Sigmoid colon (tissue), 7 donors: ENCODE measurements around the gene CCNE1. TPM values are rescaled to one million over a fixed set of nuclear protein-coding genes. Genes with fewer than 3 reads are reported as not detected.

Experiments
- DNase-seq: peaks from one replicate; pipeline ENCODE4 v3.0.0-alpha.2; 2019
- H3K27ac ChIP-seq, 4 donors: fragments of 200-600 bp; sonication (generic); one replicate each; pipeline ENCODE4 v1.5.1; 2016 to 2019; ENCODE audit warnings: mild to moderate bottlenecking in 1 of 4
- H3K27me3 ChIP-seq, 3 donors: fragments of 200-600 bp; sonication (generic); one replicate each; pipeline ENCODE4 v1.5.1; 2019; ENCODE audit warnings: mild to moderate bottlenecking in 1 of 3
- H3K36me3 ChIP-seq, 4 donors: fragments of 200-600 bp; sonication (generic); one replicate each; pipeline ENCODE4 v1.5.1; 2016 to 2019
- H3K4me1 ChIP-seq, 4 donors: fragments of 200-600 bp; sonication (generic); one replicate each; pipeline ENCODE4 v1.5.1; 2017 to 2019
- H3K4me3 ChIP-seq, 4 donors: fragments of 200-600 bp; sonication (generic); one replicate each; pipeline ENCODE4 v1.5.1; 2017 to 2019; ENCODE audit warnings: mild to moderate bottlenecking in 2 of 4, moderate library complexity in 1 of 4
- H3K9me3 ChIP-seq, 4 donors: fragments of 200-600 bp in 3 of 4; sonication (generic) in 3 of 4; one replicate each; pipeline versions ENCODE4 v1.5.1 to v1.6.1; 2013 to 2019
- EP300 ChIP-seq, 4 donors: sonication (generic); formaldehyde crosslinking; IDR thresholded peaks; one replicate each; pipeline ENCODE4 v1.6.1; 2017; ENCODE audit warnings: antibody characterized with exemption in 4 of 4
- POLR2A ChIP-seq, 2 donors: fragments of 450-650 bp; IDR thresholded peaks; one replicate each; pipeline ENCODE4 v1.6.1; 2016; ENCODE audit warnings: antibody characterized with exemption in 2 of 2, mild to moderate bottlenecking in 2 of 2, moderate library complexity in 2 of 2
- POLR2AphosphoS5 ChIP-seq, 4 donors: sonication (generic); formaldehyde crosslinking; IDR thresholded peaks; one replicate each; pipeline ENCODE4 v1.6.1; 2017; ENCODE audit warnings: antibody characterized with exemption in 4 of 4
- WGBS, 2 donors: extraction: QIAGEN DNeasy Blood & Tissue Kit; methylation state at CpG; one replicate each; pipeline ENCODE4 v1.1.7; 2013; 5-methylcytosine and 5-hydroxymethylcytosine counted together
- intact Hi-C: fragments of 100-400 bp; cut with DNase I; formaldehyde crosslinking; loops from one replicate; pipeline ENCODE4 v1.15.1; 2023
- polyA plus RNA-seq, 3 donors: library from polyadenylated mRNA; stranded (reverse); fragments of 200-250 nt; gene quantifications; one replicate each; pipeline ENCODE4 v1.2.3, GENCODE V29; 2013
- total RNA-seq, 4 donors: library from RNA; depleted of rRNA; stranded (reverse); fragments of >200 nt; gene quantifications; one replicate each; pipeline ENCODE4 v1.1.0, GENCODE V29; 2016
- TF ChIP-seq, protein P1 (sequence below), 4 experiments: fragments of 450-650 bp in 3 of 4; fragments of 200-600 bp in 1 of 4; IDR thresholded peaks; one replicate each; pipeline ENCODE4 v1.5.1; 2016 to 2019; ENCODE audit warnings: antibody characterized with exemption in 4 of 4, mild to moderate bottlenecking in 3 of 4, moderate library complexity in 2 of 4
- donor health status: healthy with polysubstance abuse.
- donor health status: Bipolar disorder and iron deficiency.
- donor health status: healthy.

Gene CCNE1
- total RNA-seq (10 to 100 TPM in 1 of 4 donors, 1 to 10 TPM in 3; 2.3 to 13.8 (median 3.6) TPM), polyA plus RNA-seq (1 to 10 TPM; 2.4 to 7.9 (median 4.4) TPM)

DNA sequence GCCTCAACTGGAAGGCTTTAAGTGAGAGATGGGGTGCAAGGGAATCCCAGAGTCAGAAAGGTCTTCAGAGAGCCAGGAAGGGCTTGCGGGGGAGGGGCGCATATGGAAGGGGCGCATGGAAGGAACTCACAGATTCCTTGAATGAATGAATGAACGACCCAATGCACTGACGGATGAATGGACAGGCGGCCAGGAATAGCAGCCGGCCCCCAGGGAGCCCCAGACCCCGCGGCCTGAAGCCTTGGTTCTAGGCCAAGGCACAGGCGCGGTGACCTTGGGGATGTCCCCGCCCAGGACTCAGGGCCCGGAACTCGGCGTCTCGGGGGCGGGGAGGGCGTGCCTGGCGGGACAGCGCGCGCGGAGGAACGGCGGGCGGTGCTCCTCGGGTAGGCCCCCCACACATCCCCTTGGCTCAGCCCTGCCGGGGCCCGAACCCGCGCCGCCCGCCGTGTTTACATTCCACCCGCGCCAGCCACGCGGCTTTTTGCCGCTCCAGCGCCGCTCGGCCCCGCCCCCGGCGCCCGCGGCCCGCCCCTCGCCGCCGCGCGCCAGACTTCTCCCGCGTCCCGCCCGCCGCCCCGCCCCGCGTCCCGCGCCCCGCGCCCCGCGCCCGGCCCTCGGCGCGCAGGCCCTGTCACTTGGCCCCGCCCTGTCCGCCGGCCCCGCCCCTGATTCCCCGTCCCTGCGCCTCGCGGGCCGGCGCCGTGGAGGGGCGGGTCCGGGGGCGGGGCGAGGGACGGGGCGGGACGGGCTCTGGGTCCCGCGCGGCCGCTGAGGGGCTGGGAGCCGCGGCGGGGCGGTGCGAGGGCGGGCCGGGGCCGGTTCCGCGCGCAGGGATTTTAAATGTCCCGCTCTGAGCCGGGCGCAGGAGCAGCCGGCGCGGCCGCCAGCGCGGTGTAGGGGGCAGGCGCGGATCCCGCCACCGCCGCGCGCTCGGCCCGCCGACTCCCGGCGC lies at the start of gene CCNE1:
Gene CCNE1, plus strand, starts transcription at position 867 of the 955 bp plus-strand sequence. CDS start 565 bp downstream, outside the sequence.
- Histone ChIP-seq H3K4me1 (peaks cover 0 to 15% (median 10%) of the 10 kb centered on the region in 4 donors), H3K27ac (peak within 1 kb of the TSS; percentile 55 to 73 (median 68)), H3K9me3 (no peaks in the 10 kb centered on the region), H3K27me3 (no peaks in the 10 kb centered on the region), H3K36me3 (no peaks in the 10 kb centered on the region), H3K4me3 (peak within 1 kb of the TSS; percentile 38 to 75 (median 60))
- 2% methylated on average over 125 of the region's 125 CpGs for WGBS, 2 donors
- intact Hi-C loops = loop anchor here (1.0 to 10.0 kb wide), 4 partner anchors 34 to 207 kb away; partner anchors contain the start of genes PLEKHF1, POP4 and URI1
- no peak for TF ChIP-seq EP300 (IDR thresholded peaks at IDR 0.05)
- no peak for TF ChIP-seq POLR2A (IDR thresholded peaks at IDR 0.05)
- TF ChIP-seq POLR2AphosphoS5 (IDR thresholded peaks at IDR 0.05) = peak in 1 of 4 donors; percentile 41
- TF ChIP-seq, protein P1, sequence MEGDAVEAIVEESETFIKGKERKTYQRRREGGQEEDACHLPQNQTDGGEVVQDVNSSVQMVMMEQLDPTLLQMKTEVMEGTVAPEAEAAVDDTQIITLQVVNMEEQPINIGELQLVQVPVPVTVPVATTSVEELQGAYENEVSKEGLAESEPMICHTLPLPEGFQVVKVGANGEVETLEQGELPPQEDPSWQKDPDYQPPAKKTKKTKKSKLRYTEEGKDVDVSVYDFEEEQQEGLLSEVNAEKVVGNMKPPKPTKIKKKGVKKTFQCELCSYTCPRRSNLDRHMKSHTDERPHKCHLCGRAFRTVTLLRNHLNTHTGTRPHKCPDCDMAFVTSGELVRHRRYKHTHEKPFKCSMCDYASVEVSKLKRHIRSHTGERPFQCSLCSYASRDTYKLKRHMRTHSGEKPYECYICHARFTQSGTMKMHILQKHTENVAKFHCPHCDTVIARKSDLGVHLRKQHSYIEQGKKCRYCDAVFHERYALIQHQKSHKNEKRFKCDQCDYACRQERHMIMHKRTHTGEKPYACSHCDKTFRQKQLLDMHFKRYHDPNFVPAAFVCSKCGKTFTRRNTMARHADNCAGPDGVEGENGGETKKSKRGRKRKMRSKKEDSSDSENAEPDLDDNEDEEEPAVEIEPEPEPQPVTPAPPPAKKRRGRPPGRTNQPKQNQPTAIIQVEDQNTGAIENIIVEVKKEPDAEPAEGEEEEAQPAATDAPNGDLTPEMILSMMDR (IDR thresholded peaks at IDR 0.05) = no peak
- peak; percentile 96 for DNase-seq

DNA sequence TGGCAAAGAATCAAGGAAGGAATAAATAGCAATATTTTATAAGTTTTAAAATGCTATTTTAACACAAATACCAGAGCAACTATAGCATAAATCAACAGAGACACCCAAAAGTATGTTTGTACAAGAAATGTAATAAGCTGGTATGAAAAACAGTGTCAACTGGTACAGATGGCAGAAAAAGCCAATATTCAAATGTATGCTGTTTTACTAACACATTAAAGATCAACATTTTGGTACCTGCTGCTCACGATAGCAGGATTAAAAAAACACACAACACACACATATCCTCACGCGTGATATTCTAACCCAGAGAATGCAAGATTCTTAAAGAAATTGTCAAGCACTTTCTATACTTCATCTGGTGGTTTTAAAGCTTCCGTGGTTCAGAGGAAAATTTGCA lies 48.6 kb upstream of the CCNE1 start:
- Histone ChIP-seq H3K4me3 (no peak overlapping the region), H3K27ac (no peak overlapping the region), H3K27me3 (peaks cover 0 to 7% (median 0%) of the 10 kb centered on the region in 3 donors), H3K4me1 (no peaks in the 10 kb centered on the region), H3K9me3 (no peaks in the 10 kb centered on the region), H3K36me3 (no peaks in the 10 kb centered on the region)
- WGBS, 2 donors = 89% methylated on average over 4 of the region's 4 CpGs
- TF ChIP-seq, protein P1 (IDR thresholded peaks at IDR 0.05) = no peak
- TF ChIP-seq EP300 (IDR thresholded peaks at IDR 0.05) = no peak
- no peak for DNase-seq
- intact Hi-C loops = no loop called here

DNA sequence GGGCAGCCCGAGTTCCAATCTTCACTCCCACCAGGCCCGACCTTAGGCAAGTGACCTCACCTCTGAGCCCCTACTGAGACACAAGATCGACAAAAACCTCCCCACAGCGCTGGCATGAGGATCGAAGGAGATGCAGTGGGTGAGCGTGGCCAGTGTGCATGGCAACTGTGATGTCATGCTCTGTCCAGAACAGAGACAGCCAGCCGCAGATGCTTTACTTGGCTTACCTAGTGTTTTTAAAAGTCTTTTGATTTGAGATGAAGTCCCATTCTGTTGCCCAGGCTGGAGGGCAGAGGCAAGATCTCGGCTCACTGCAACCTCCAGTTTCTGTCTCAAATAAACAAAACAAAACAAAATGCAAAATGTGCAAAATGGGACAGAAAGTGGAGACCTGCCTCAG lies 47.4 kb upstream of the CCNE1 start:
- H3K4me3 ChIP-seq = no peak overlapping the region
- WGBS, 2 donors = 94% methylated on average over 8 of the region's 8 CpGs
- no peak for TF ChIP-seq POLR2A (IDR thresholded peaks at IDR 0.05)
- TF ChIP-seq POLR2AphosphoS5 (IDR thresholded peaks at IDR 0.05) = no peak
- TF ChIP-seq, protein P1 (IDR thresholded peaks at IDR 0.05) = no peak
- no peak for TF ChIP-seq EP300 (IDR thresholded peaks at IDR 0.05)
- H3K9me3 ChIP-seq = no peaks in the 10 kb centered on the region
- no peaks in the 10 kb centered on the region for H3K4me1 ChIP-seq
- no peak overlapping the region for H3K27ac ChIP-seq
- no peaks in the 10 kb centered on the region for H3K36me3 ChIP-seq
- H3K27me3 ChIP-seq = peaks cover 0 to 7% (median 0%) of the 10 kb centered on the region in 3 donors
- intact Hi-C loops = no loop called here
- no peak for DNase-seq

DNA sequence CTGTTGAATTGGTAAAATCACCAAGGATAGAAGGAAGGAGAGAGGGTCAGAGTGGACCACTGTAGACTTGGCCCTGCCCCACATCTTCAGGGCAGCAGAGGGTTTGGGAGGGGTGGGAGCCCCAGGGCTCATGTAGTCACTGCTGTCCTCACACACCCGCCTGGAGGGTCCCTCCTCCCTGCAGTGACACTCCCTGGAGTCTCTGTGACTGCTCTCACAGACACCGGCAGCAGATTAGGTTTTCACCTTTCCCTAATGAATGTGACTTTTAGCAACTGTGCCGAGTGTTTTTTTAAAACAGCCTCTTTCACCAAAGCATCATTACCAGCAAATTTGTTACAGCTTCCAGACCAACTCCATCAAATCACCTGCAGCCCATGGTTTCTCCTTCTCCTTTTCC lies 45.7 kb upstream of the CCNE1 start:
- peaks cover 0 to 2% (median 0%) of the 10 kb centered on the region in 3 donors for H3K27me3 ChIP-seq
- intact Hi-C loops = no loop called here
- no peaks in the 10 kb centered on the region for H3K9me3 ChIP-seq
- no peak for DNase-seq
- no peak overlapping the region for H3K4me3 ChIP-seq
- WGBS, 2 donors = 61 to 71% methylated on average over 3 of the region's 3 CpGs
- H3K36me3 ChIP-seq = no peaks in the 10 kb centered on the region
- no peak overlapping the region for H3K27ac ChIP-seq
- TF ChIP-seq POLR2AphosphoS5 (IDR thresholded peaks at IDR 0.05) (no peak), POLR2A (IDR thresholded peaks at IDR 0.05) (no peak), EP300 (IDR thresholded peaks at IDR 0.05) (no peak)
- TF ChIP-seq, protein P1 (IDR thresholded peaks at IDR 0.05) = no peak
- H3K4me1 ChIP-seq = no peaks in the 10 kb centered on the region
